Measurements from ENCODE around the gene P2RY2.

The P2RY2 gene

DNA sequence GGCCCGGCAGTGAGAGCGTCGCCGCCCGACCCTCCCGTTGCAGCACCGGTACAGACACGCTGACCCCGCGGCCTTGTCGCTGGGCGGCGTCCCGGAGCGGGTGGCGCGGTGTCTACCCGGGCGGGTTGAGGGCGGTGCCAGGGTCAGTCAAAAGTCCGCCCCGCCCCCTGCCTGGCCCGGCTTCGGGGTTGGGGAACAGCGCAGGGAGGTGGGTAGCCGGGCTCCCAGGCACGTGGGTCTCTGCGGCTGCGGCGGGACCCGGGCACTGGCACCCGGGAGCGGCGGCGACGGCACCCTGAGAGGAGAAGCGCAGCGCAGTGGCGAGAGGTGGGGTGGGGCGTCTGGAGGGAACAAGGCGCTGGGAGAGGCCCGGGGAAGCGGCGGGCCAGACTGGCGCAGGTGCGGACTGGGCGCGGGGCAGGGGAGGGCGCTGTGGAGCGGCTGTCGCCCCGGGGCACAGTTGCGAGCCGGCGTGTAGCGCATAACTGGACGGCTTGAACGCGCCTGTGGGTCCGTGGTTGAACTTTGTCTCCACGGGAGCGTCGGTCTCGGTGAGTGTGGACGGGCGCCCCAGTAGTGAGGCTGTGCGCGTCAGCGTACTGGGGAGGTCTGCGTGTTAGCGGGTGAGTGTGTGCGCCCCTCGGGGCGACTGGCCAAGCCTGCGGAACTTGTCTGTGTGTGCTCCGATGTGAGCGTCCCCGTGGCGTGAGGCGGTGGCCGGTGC is at the start of gene P2RY2:
TSS of gene P2RY2 (plus strand) at position 176 of the 724 bp plus-strand sequence. CDS start 15,879 bp downstream, outside the sequence.
- DNase-seq: no peak

DNA sequence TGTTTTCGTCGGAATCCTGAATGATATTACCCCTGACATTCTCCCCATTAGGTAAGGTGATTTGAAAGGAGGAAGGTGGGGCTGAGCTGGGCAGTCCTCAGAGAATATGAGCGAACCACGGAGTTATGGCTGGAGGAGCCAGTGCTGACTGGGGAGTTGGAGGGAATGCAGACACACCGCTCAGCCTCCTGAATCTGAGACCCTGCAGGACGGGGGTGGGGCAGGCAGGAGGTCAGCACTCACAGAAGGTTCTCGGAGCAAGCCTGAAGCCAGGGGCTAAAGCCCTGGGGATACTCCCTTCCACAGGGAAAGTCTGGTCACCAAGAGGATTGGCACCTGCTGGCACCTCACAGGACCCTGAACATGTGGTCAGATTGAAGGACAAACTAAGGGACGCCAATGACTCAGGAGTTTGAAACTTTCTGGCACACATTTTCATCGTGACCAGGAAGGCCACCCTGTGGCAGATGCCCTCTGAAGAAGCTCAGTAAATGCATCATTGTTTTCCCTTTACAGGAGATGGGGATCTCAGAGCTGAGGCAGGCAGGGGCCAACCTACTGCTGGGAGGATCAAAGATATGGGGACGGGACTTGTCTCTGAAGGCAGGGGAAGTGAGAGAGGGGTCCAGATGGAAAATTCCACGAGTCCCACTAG is 49.0 kb upstream of the P2RY2 start:
- DNase-seq: no peak

DNA sequence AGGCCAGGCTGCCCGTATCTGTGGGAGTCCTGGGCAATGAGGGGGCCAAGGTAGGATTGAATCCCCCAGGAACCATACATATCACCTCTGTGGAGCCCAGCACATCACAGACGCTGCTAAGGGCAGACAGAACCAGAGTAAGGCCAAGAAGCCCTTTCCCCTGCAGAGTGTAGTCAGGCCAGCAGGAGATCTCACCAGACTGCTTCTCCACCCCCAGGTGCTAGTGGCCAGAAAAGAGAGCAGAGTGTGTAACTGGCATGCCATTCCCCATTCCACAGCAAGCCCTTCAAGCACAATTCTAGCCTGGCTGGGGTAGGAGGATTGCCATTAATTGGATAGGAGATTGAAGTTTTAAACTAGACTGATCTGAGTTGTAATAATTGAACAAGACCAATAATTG is 47.9 kb upstream of the P2RY2 start:
- DNase-seq: no peak

DNA sequence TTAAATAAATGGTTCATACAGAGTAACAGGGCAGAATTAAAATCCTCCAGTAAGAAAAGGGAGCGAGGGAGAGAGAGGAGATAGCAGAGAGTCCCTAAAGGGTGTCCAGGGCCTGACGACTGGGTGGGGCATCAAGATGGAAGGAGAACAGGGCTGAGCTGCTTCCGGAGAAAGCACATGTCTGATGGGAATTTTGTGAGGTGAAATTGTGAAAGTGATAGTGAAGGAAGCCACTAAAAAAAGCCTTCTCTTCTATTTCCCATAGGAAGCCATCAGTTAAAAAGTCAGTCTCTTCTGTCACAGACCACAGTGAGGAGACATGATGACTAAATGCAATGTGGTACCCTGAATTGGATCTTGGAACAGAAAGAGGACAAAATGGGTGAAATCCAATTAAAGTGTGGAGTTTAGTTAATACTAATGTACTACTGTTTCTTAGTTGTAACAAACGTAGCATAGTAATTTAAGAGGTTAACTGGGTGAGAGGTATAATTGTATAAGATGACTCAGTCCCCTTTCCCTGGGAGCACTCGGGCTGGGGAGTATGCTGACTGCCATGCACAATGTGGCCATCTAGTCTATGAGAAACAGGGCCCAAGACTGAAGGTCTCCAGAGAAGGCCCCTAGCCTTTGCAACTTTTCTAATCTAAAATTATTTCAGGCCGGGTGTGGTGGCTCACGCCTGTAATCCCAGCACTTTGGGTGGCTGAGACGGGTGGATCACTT is 46.5 kb upstream of the P2RY2 start:
- DNase-seq: no peak

DNA sequence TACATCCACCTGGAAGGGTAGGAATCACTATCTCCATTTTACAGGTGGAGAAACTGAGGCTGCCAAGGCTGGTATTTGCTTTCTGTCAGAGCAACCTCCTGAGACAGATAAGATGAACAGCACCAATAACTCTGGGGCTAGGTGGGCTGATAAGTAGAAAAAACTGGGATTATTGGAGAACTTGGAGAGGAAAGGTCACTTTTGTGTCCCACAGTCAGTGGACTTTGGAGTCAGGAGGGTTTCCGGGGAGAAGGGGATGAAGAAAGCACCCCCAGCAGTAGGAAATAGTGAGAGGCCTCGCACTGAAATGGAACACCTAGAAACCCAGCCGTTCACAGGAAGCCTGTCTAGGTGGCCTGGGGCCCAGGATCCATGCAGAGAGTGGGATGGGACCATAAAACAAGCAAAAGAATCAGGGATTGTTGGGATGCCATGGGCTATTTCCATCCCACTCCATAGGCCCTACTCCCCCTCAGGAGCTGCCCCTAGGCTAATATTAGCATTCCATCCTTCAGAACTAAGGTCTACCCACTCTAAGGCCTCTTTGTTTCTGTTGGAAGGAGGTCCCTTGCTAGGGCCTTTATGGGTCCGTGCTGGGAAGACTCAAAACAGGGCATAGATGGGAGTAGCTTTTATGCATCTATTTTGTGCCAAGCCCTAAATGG is 45.0 kb upstream of the P2RY2 start:
- no peak for DNase-seq

DNA sequence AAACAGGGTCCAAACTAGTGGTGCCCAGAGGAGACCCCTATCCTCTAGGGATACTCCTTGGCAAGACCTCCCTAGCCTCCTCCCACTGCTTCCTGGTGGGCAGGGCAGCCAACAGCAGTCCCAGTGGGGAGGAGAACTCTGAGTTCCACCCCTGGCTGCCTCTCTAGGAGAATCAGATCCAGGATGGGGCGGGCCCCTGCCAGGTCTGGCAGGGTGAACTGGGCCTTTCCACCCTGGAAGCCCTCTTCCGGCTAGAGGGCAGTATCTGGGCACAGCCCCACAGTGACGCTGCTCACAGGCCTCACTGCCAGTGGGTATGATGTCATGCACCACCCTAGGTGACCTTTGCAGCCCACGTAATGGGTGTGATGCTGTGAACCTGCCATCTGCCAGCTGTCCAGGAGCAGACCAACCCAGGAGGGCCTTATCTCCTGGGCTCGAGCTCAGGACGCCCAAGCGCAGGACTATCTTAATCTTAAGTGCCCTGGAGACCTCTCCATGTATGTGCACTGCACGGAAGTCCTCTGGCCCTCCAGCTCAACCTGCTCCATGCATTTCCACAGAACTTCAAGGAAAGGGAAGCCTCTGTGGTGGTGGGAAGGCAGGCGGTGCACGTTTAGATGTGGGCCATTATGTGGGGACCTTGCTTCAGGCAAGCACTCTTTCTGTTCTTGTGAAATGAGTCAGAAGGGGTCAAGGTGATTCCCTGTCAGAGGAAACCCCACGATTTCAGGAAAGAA is 44.2 kb upstream of the P2RY2 start:
- no peak for DNase-seq

DNA sequence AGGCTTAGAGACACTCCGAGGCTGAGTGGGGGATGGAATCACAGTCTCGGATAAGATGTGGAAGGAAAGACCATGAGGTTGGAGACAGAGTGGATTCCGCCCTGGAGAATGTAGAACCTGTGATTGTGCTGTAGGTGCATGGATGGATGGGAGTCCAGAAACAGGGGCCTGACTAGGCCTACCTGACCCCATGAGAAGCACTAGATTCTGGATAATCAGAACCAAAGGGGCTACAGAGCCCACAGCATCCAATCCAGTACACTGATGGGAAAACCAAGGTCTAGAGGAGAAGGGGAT is 43.6 kb upstream of the P2RY2 start:
- DNase-seq: no peak

DNA sequence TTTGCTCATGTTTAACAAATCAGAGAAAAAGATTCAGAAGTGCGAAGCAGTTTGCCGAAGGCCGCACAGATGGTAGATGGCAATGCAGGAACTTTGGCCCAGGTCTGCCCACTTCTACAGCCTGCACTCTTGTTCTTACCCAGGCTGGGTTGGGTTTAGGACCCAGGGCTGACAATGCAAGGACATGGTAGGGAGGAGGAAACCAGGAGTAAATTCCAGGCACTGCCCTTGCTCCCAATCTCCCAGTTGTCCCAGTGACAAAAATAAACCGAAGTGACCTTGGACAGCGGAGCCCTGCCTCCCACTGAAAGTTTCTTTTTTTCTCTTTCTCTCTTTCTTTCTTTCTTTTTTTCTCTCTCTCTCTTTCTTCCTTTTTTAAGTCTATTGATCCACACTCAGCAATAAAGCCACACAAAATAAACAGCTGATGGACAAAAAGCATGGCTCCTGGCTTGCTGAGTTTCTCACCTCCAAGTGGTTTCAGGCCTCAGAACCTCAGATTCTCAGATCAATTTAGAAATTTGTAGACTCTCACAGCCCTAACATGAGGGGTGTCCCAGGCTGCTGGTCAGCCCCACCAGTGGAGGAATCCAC is 42.4 kb upstream of the P2RY2 start:
- no peak for DNase-seq

DNA sequence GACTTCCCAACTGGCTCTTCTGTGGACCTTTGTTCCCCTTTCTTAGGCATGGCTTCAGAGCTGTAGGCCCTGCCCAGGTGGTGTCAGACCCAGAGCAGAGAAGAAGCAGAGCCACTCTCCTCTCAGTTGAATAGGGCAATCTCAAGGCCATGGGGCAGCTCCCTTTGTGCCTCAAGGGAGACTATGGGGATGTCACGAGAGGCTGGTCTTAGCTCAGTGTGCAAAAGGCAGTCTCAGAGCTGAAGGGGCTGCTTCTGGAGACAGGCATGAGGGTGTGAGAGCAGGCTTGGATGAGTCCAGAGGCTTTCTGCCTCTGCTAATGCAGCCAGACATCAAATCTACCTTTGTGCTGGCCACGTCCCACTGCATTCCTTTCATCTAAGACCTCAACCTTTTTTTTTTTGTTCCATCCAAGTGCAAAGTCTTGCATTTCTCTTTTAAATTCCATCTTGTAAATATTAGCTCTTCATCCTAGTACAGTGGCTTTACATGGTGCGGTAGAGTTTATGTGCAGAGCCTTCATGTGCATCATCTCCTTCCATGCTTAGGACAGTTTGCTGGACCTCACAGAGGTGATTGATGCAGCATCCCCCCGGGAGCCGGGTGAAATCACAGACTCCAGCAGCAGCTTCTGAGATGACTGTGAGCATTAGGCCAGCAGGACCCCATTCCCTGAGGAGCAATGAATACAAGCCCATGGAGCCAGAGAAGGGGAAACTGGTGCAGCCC is 41.8 kb upstream of the P2RY2 start:
- DNase-seq: no peak

DNA sequence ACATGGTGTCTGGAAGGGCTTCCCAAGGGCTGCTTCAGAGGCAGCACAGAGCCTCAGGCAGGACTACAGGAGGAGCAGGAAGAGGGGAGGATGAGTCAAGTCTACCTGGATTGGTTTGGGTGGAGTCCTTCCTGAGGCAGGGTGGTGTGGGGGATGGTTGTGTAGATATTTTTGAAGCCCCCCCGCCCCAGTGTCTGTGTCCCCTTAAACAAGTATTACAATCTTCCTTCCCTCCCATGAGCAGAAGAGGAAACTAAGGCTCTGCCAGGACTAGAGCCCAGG is 41.3 kb upstream of the P2RY2 start:
- DNase-seq: no peak

DNA sequence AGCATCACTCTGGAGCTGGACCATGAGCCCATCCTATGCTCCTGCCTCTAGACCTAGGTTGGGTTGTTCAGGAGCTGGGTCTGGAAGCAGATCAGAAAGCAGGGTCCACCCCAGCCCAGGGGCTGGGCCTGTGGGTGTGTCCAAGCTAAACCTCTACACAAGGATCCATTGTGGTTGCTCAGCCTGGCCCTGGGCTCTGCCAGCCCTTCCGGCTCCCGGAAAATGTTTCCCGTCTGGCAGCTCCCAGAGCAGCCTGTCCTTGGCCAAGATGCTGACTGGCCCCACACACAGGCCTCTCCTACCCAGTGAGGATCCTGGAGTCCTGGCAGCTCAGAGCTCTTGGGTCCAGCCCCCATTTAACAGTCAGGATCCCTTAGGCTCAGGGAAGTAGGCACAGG is 40.7 kb upstream of the P2RY2 start:
- no peak for DNase-seq

DNA sequence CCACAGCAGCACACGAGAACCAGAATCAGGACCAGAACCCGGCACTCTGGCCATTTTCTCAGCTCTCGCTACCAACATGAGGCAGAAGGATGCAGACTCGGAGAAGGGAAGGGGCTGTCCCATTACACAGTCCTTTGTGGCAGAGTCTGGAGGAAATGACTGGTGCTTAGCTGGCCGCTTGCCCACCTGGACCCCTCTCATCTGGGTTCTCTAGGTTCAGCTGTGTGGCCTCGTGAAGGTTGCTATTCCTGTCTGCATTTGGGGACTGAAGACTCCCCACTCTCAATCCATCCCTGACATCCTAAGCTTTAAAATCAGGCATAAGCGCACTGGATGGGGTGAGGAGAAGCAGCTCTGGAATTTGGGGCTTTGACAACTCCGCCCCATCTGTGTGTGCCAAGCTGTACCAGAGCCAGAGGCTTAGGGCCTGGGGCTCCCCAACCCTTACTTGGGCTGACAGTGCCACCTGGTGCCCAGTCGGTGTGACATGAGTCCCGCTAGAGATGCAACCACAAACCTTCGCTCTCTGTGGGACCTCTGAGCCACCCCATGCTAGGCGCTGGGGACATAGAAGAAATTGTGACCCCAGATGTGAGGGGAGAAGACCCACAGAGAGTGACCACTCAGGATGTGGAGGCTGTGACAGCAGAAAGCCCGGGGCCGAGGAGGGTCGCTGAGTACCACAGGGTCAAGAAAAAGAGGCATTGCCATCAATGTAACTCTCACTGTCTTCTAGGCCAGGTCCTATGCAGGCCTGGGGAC is 40.1 kb upstream of the P2RY2 start:
- DNase-seq: peak; percentile 21

DNA sequence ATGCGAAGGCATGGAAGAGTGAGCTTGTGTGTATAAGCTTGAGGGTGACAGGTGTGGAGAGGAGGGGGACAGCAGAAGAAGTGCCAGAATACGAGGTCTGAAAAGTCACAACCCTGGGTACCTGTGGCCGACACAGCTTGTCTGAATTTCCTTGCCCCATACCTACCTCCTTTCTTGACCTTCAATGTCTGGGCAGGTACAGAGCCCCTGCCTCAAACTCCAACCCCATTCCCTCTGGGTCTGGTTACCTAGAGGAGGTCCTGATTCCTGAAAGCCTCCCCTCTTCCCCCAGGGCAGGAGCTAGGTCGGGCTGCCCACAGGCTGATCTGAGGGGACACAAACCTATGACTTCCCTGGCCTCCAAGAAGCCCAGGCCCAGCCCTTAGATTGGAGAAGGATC is 39.4 kb upstream of the P2RY2 start:
- DNase-seq: no peak

DNA sequence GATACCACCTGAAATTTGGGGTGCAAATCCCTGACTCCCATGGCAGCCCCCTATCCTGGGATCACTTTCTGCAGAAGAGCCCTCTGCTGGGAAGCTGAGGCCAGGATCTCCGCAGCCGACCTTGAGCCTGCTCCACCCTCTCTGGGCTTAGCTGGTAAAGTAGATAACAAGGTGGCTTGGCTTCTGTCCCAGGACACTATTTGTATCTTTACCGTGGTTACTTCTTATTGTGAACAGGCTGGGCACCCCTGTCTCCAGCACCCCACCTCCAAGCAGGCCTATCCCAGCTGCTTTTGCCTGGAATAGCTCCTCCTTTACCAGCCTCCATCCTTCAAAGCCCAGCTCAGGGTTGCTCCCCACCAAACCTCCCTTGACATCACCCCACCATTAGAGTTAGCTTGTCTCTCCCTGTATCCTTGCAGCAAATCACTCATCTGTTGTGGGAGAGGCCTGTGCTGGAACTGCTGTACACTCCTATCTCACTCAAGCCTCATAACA is 35.2 kb upstream of the P2RY2 start:
- no peak for DNase-seq

DNA sequence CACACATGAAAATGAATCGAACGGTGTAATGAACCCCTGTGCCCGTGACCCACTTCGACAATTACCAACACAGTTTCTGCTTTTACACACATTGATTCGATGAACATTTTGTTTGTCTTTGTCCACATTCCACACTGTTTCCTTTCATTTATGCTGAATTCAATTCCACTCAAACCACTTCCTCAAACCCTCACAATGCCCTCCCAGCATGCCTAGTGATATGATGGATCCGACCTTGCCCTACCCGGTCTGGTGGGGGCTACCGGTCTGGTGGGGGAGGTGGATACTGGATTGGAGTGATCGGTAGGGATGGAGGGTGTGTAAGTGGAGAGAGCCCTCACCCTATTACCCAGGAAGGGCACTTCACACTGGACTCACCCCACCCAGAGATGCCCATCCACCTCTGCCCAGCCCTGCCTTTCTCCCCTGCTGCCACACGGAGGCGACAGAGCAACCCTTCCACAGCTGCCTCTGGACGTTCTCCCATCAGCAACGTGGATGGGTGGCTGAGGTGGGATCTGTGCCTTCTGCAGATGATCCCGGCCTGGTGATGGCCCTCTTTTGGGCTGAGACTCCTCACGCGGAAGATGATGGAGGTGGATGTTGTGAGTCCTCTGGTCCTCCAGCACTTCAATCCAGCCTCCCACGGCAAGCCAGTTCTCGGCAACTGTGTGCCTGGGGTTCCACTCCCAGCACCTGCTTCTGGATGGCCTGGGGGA is 33.0 kb upstream of the P2RY2 start:
- peak; percentile 47 for DNase-seq

DNA sequence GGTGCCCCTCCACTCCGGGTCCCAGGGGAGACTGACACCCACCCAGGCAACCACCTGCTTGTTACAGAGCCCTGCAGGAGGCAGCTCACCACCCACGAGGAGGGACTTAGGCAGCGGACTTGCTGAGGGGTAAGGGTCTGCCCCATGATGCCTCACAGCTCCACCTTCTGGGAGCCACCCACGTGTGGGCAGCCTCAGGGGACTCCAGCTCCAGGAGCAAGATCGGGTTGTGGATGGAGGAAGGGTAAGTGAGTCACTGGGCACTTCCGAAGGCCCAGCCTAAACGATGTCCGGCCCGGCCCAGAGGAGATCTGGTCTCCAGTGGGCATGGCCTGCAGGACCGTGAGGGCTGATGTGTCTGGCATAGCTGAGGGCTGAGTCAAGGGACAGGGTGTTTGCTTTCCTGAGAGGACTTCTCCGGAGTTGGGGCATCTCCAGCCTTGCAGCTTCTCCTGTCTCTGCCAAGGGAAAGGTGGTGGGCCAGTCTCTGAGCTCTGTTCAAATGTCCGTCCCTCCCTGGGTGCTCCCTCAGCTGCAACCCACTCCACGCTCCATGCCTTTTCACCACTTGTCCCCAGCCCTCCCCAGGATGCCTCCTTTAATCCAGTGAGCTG is 32.3 kb upstream of the P2RY2 start:
- DNase-seq: peak; percentile 63

DNA sequence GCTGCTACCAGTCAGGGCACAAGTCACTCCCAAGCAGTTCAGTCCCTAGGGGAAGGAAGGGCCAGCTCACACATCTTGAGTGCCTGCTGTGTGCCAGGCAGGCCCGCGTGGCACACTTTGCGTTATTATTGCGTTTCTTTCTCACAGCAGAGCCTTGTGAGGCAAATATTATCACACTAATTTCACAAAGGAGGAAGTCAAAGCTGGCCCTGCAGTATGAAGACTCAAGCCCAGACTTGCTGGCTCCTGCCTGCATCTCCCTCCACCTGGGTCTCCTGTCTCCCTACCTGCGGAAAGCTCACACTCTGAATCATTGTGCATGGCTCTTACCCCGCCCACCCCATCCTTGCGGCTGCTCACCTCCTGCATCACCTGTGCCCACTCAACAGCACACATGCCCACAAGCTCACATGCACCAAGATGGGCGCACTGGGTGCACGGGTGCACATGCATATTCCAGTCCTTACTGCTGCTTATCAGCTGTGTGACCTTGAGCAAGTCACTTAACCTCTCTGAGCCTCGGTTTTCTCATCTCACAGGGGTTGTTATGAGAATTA is 31.7 kb upstream of the P2RY2 start:
- no peak for DNase-seq

DNA sequence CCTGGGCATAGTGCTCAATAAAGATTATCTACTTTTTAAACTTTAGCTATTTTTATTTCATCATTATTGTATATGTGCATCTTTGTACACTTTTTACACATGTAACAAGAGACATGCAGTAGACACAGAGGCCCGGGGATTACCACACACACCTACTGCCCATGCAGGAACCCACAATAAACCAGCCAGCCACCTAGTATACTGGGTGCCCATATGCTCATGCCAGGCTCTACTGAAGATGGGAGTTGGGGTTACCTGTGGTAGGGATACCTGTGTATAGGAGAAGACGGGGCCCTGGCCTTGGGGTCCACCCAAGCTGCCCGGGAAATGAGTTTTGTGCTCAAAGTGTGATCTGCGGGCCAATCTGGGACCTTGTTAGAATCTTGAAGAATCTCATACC is 31.2 kb upstream of the P2RY2 start:
- DNase-seq: no peak

DNA sequence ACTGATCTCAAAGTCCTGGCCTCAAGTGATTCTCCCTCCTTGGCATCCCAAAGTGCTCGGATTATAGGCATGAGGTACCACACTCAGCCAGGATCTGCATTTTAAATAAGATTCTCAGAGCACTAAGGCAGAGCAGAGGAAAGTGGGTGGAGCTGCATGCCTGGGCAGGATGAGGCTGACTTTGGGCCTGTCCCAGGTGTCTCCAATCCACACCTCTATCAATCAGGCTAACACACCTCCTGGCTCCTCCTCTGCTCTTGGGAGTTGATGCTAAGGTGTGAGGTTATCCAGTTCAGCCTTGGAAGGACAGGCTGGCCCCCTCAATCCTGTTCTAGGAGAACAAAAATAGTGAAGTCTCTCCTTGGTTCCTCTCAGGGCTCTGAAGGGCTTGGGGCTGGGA is 30.2 kb upstream of the P2RY2 start:
- DNase-seq: no peak

DNA sequence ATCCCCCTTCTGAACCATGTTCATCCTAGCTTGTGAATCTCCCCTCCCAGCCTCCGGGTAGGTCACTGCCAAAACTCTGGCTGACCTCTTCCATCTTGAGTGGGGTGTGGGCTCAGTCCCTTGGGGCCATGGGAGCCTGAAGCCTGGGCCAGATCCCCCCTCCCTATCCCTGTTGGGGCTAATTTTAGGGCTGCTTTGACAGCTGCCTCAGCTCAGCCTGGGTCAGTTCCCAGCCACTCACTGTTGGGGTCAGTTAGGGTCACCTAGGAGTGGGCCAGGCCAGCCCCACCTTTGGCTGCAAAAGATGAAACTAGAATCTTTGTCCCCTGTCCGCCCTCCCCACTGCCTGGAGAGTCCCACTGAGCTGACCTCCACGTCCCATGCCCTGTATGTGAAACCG is 29.8 kb upstream of the P2RY2 start:
- no peak for DNase-seq
